Prostate gland (tissue), 2 donors: Measurements from ENCODE around the gene NCAM1.

Experiments
- POLR2A ChIP-seq: fragments of 450-650 bp; IDR thresholded peaks from one replicate; pipeline ENCODE4 v1.6.1; 2016; ENCODE audit warnings: antibody characterized with exemption, mild to moderate bottlenecking
- POLR2AphosphoS5 ChIP-seq: sonication (generic); formaldehyde crosslinking; IDR thresholded peaks from one replicate; pipeline ENCODE4 v1.6.1; 2017; ENCODE audit warnings: antibody characterized with exemption
- TF ChIP-seq, protein P1 (sequence below), 4 experiments: fragments of 200-600 bp in 2 of 4; fragments of 450-650 bp in 2 of 4; sonication (generic) in 2 of 4; IDR thresholded peaks; 1 replicate in 3 of 4; 2 replicates in 1 of 4; pipeline ENCODE4 v1.5.1; 2016 to 2019; ENCODE audit warnings: antibody characterized with exemption in 4 of 4, mild to moderate bottlenecking in 2 of 4, moderate library complexity in 2 of 4

DNA sequence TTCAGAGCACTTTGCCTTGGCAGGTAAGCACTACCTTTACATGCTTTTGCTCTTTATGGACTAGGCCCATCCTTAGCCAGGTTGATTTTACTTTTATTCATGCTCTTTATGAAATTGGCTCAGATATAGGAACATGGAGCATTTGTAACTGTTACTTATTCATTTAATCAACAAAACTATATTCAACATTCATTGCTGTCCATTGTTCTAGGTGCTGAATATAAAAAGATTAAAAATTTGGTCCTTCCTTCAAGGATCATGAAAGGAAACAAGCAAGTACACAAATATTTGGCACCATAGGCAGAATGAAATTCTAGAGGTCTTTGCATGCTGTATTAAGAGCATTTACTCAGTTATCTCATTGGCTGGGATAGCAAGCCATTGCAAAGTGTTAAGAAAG is 191.3 kb downstream of the NCAM1 start:
- TF ChIP-seq POLR2A (no peak), POLR2AphosphoS5 (no peak)
- TF ChIP-seq, protein P1, sequence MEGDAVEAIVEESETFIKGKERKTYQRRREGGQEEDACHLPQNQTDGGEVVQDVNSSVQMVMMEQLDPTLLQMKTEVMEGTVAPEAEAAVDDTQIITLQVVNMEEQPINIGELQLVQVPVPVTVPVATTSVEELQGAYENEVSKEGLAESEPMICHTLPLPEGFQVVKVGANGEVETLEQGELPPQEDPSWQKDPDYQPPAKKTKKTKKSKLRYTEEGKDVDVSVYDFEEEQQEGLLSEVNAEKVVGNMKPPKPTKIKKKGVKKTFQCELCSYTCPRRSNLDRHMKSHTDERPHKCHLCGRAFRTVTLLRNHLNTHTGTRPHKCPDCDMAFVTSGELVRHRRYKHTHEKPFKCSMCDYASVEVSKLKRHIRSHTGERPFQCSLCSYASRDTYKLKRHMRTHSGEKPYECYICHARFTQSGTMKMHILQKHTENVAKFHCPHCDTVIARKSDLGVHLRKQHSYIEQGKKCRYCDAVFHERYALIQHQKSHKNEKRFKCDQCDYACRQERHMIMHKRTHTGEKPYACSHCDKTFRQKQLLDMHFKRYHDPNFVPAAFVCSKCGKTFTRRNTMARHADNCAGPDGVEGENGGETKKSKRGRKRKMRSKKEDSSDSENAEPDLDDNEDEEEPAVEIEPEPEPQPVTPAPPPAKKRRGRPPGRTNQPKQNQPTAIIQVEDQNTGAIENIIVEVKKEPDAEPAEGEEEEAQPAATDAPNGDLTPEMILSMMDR (IDR thresholded peaks at IDR 0.05): no peak
